Stimulated activated memory B cell treated with anti-CD40 and anti-IgM and Interleukin-4, amounts not matched to agents 10 μg/mL and 1 μg/mL and 100 μg/mL, for 72 hours (primary cell): ENCODE data around the gene C19orf25.
"Not testable (repeated sequence)": the region's sequence is repeated elsewhere in the genome, so short reads cannot be mapped to it uniquely, and the experiment has no call there.

Source experiments
- ATAC-seq: fragments of 150-1000 bp; cut with Tn5 transposase; 2 replicates; pipeline ENCODE4 v1.10.0; 2021
- H3K27ac Mint-ChIP-seq: one replicate; pipeline ENCODE4 v1.8.0; 2022; ENCODE audit warnings: mild to moderate bottlenecking, mixed read lengths
- H3K27me3 Mint-ChIP-seq: one replicate; pipeline ENCODE4 v1.8.0; 2022; ENCODE audit warnings: mixed read lengths
- H3K36me3 Mint-ChIP-seq: one replicate; pipeline ENCODE4 v1.8.0; 2022; ENCODE audit warnings: mixed read lengths
- H3K4me1 Mint-ChIP-seq: one replicate; pipeline ENCODE4 v1.8.0; 2022; ENCODE audit warnings: mixed read lengths
- H3K4me3 Mint-ChIP-seq: one replicate; pipeline ENCODE4 v1.8.0; 2022; ENCODE audit warnings: mild to moderate bottlenecking, moderate library complexity, mixed read lengths
- H3K9me3 Mint-ChIP-seq: one replicate; pipeline ENCODE4 v1.8.0; 2022; ENCODE audit warnings: mixed read lengths

C19orf25 gene

DNA sequence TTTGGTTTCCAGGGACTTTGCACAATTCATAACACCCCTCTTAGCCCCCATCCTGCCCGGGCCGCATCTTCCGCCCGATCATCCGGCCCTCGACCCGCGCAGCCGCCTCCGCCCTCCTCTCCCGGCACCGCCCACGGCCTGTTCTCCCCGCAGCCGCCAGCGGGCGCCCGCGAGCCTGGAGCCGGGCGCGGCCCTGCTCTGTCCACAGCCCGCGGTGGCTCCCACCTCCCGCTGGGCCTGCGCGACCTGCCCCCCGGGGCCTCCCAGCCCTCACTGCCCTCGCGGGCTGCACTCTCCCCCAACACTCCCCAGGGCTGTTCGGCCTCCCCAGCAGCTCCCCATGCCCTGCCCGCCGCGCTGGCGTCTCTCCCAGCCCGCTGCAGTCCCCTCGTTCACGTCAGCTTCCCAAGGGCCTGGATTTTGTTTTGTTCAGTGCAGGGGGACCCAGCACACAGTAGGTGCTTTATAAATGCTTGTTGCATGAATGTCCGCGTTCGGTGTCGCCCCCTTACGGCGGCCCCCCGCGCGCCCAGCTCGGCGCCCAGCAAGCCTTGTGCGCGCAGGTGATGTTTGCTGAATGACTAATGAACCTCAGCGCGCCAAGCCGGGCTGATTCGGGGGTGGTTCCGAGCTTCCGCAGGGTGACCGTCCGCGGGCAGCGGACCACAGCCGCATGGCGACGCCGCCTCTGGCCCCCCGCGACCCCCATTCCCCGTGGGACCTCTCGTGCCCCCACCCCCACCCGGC lies 33.7 kb downstream of the C19orf25 start:
- Mint-ChIP-seq H3K4me1 (peaks cover 50% of the 10 kb centered on the region), H3K36me3 (peaks cover 26% of the 10 kb centered on the region), H3K27me3 (peaks cover 33% of the 10 kb centered on the region), H3K27ac (peak overlapping the region; percentile 58), H3K4me3 (peak overlapping the region; percentile 76), H3K9me3 (no peaks in the 10 kb centered on the region)
- ATAC-seq = peak; percentile 91

DNA sequence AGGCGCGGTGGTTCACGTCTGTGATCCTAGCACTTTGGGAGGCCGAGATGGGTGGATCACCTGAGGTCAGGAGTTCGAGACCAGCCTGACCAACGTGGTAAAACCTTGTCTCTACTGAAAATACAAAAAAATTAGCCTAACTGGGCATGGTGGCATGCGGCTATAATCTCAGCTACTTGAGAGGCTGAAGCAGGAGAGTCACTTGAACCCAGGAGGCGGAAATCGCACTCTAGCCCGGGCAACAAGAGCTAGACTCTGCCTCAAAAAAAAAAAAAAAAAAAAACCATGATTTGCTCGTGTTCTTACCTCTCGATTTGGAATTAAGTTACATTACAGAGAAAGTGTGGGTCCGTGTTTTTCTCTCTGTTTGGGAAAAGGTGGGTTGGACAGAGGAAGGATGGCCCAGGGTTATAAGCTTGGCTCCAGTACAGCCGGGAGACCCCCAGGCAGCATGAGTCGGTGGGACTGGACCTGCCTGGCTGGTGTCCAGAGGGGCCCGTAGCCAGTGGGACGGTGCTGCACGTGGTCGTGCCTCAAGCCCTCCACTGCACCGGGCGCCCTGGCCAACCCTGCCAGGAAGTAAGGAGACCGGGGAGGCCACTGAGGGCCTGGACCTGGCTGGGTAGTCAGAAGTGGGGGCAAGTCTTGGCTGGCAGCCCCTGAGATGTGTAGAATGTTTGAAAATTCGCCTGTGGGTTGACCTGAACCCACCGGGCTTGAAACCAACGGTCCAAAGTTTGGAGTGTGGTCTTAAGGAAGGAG lies 37.2 kb downstream of the C19orf25 start:
- H3K4me1 Mint-ChIP-seq = peaks cover 52% of the 10 kb centered on the region
- H3K4me3 Mint-ChIP-seq = no peak overlapping the region

DNA sequence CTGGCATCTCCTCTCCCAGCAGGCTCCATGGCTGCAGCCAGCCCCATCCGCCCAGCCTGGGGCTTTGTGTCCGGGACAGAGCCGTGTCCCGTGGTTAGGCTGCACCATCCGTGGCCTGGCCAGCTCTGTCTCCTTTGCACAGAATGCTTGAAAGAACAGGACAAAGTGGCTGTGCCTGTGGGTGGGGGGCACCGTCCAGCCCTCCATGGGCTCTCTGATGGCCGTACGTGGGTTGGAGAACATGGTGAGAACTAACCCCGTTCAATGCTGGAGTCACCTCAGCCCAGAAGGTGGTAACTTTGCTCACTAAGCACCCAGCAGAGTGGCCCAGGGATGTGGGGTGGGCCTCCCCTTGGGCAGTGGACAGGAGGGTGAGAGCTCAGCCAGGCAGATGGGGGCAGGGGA lies 38.0 kb downstream of the C19orf25 start:
- no peaks in the 10 kb centered on the region for H3K9me3 Mint-ChIP-seq
- H3K27me3 Mint-ChIP-seq = no peaks in the 10 kb centered on the region
- peak overlapping the region; percentile 98 for H3K4me3 Mint-ChIP-seq
- ATAC-seq = no peak
- H3K27ac Mint-ChIP-seq = peak overlapping the region; percentile 97
- peaks cover 43% of the 10 kb centered on the region for H3K36me3 Mint-ChIP-seq
- H3K4me1 Mint-ChIP-seq = peaks cover 52% of the 10 kb centered on the region

More for the DNA sequence above, 37.2 kb downstream of the C19orf25 start:
- Mint-ChIP-seq H3K36me3 (peaks cover 43% of the 10 kb centered on the region), H3K27me3 (peaks cover 2% of the 10 kb centered on the region), H3K9me3 (no peaks in the 10 kb centered on the region), H3K27ac (no peak overlapping the region)
- no peak for ATAC-seq

DNA sequence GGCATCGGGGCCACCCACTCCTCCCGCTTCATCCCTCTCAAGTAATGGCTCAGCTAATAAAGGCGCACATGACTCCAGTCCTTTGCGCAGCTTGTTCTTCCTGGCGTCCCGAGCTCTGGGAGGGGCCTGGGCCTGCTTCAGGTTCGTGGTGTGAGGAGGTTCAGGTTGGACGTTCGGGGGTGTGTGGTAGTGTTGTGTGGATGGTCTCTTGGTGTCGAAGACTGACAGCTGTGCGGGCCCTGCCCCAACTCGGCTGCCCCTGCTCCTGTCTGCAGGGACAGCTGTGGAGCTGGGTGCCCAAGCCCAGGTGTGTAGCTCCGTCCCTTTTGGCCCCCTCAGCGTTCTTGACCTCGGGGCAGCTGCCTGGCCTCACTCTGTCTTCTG lies 38.6 kb downstream of the C19orf25 start:
- Mint-ChIP-seq H3K4me3 (peak overlapping the region; percentile 98), H3K36me3 (peaks cover 45% of the 10 kb centered on the region), H3K27ac (peak overlapping the region; percentile 97), H3K9me3 (no peaks in the 10 kb centered on the region), H3K27me3 (no peaks in the 10 kb centered on the region), H3K4me1 (peaks cover 49% of the 10 kb centered on the region)
- no peak for ATAC-seq

DNA sequence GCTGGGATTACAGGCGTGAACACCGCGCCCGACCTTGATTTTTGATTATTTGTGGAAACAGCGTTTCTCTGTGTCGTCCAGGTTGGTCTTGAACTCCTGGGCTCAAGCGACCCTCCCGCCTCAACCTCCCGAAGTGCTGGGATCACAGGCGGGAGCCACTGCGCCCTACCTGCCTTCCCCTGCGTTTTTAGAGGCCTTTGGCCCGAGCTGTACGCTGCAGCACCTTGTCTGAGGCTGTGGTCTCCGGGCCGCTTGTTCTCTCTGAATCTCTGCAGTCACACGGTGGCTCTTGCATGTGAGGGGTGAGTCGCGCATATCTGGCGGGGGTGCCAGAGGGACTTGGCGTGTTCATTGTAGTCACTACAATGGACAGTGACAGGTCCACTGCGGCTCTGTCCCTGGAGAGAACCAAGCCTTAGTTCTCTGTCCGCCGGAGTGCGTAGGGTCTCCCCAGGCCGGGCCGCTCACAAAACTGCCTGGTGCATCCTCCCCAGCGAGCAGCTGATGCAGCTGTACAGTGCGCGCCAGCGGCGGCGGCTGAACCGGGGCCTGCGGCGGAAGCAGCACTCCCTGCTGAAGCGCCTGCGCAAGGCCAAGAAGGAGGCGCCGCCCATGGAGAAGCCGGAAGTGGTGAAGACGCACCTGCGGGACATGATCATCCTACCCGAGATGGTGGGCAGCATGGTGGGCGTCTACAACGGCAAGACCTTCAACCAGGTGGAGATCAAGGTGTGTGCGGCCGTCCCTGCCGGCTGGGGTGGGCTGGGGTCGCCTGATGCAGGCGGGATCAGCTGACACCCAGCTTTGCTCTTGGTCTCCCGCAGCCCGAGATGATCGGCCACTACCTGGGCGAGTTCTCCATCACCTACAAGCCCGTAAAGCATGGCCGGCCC lies 39.2 kb downstream of the C19orf25 start:
- H3K9me3 Mint-ChIP-seq, H3K27me3 Mint-ChIP-seq, ATAC-seq: not testable (repeated sequence)
- Mint-ChIP-seq H3K4me1 (peaks cover 42% of the 10 kb centered on the region), H3K36me3 (peaks cover 48% of the 10 kb centered on the region), H3K27ac (peak overlapping the region; percentile 97), H3K4me3 (peak overlapping the region; percentile 98)

DNA sequence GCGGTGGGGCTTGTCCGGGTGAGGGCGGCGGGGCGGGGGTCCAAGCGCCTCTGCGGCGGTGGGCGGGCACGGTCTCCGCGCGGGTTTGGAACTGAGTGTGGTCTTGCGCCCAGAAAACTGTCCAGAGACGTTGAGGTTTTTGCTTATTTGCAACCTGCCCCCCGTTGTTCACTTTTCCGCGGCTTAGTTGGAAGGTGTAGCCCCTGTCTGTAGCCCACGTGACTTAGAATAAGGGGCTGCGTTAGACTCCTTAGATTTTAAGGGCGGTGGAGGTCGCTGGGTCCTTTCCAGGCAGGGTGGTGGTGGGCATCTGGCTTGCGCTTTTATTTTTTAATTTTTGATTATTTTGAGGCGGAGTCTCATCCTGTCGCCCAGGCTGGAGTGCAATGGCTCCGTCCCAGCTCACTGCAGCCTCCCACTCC lies 40.1 kb downstream of the C19orf25 start:
- peak overlapping the region; percentile 97 for H3K27ac Mint-ChIP-seq
- peaks cover 48% of the 10 kb centered on the region for H3K36me3 Mint-ChIP-seq
- peak overlapping the region; percentile 98 for H3K4me3 Mint-ChIP-seq
- no peaks in the 10 kb centered on the region for H3K27me3 Mint-ChIP-seq
- H3K4me1 Mint-ChIP-seq = peaks cover 38% of the 10 kb centered on the region
- no peak for ATAC-seq
- H3K9me3 Mint-ChIP-seq = no peaks in the 10 kb centered on the region

DNA sequence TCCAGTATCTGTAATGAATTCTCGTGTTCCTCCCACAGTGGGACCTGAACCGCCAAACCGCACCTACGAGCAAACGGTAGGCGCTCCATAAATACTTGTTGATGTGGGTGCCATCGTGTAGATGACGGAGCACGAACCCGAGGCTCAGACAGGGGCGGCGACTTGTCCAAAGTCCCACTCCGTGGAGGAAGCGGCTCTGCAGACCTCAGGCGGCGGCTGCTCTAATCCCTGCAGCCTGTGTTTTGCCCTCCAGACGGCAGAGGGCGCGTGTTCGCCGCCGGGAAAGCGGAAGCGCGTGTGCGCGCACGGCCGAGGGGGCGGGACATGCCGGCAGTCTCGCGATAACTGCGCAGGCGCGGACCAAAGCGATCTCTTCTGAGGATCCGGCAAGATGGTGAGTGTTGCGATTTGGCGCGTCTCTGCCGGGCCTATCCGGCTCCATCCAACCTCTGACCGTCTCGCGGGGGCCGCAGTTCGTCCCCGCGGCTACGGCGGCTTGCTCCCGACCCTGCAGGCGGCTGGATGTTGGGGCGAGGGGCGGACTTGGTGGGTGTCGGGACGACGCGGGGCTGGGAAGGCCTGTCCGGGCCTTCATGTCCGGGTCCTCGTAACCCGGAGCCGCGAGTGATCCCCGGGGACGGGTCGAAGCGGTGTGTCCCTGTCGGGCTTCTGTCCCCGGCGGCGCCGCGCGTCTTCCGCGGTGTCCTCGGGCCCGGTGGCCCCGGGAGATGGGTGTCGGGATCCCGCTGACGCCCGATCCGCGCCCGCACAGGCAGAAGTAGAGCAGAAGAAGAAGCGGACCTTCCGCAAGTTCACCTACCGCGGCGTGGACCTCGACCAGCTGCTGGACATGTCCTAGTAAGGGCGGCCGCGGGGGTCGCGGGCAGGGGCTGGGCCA lies 40.7 kb downstream of the C19orf25 start, which contains the start of gene RPS15:
RPS15 (plus strand) TSS at position 362 of the 898 bp plus-strand sequence; CDS start at position 392, 30 bp downstream.
- Mint-ChIP-seq H3K27ac (peak within 1 kb of the TSS; percentile 97), H3K9me3 (no peaks in the 10 kb centered on the region), H3K4me3 (peak within 1 kb of the TSS; percentile 98), H3K27me3 (no peaks in the 10 kb centered on the region), H3K4me1 (peaks cover 38% of the 10 kb centered on the region), H3K36me3 (peaks cover 48% of the 10 kb centered on the region)
- peak; percentile 93 for ATAC-seq

DNA sequence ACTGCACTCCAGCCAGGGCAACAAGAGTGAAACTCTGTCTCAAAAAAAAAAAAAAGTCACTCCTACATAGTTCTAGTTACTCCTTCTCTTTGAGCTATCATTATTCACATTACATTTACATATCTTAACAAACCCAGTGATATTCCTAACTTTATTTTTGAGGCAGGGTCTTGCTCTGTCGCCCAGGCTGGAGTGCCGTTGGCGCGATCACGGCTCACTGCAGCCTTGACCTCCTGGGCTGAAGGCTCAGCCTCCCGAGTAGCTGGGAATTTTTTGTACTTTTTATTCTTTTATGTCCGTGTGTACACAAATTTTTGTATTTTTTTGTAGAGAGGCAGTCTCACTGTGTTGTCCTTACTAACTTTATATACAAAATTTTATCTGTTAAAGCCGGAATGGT lies 41.4 kb downstream of the C19orf25 start:
- Mint-ChIP-seq H3K27ac (peak overlapping the region; percentile 97), H3K27me3 (no peaks in the 10 kb centered on the region), H3K36me3 (peaks cover 46% of the 10 kb centered on the region), H3K4me1 (peaks cover 35% of the 10 kb centered on the region), H3K9me3 (no peaks in the 10 kb centered on the region), H3K4me3 (no peak overlapping the region)
- no peak for ATAC-seq

DNA sequence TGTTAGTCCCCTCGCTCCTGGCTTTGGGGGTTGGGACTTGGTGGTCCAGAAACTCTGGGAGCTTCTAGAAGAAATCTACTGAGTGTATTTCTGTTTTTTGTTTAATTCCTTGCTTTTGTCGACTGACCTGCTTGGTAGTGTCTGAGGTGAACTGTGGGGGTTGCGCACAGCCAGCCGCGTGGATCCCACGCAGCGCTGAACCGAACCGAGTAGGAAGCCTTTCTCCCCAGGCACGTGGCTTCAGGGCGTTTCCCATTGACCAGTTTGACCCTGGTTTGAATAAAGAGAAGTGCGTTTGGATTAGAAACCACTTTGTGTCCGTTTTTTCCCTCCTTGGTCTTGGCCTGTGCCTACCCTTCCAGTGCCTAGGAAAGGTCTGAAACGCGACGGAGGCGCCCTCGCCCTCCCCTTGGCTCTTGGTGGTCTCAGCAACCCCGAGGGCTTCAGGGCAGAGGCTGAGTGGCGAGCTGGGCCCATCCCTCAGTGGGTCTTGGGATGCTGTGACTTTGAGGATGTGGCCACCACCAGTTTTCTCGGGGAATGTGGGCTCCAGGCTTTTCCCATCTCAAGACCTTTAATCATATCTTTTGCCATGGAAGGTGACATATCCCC lies 43.5 kb downstream of the C19orf25 start:
- H3K27ac Mint-ChIP-seq = no peak overlapping the region

DNA sequence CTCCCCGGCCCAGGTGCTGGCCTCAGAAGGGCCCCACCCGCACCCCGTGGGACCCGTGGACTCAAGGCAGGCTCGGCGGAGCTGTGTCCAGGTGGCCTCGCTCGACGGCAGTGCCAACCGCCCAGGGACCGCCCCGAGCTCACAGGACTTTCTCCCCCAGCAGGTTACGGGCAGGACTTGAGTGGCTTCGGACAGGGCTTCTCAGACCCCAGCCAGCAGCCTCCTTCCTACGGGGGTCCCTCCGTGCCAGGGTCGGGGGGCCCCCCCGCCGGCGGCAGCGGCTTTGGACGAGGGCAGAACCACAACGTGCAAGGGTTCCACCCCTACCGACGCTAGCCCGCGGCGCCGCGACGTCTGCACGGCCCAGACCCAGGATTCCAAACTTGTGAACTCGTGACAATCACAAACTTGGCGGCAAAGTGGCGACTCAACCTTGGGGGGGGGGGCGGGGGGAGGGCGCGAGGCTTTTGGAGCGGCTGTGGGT lies 44.4 kb downstream of the C19orf25 start:
- Mint-ChIP-seq H3K27me3 (no peaks in the 10 kb centered on the region), H3K36me3 (peaks cover 31% of the 10 kb centered on the region), H3K4me3 (no peak overlapping the region), H3K4me1 (peaks cover 8% of the 10 kb centered on the region), H3K27ac (no peak overlapping the region), H3K9me3 (no peaks in the 10 kb centered on the region)
- ATAC-seq = no peak

More for the DNA sequence above, 43.5 kb downstream of the C19orf25 start:
- Mint-ChIP-seq H3K4me1 (peaks cover 17% of the 10 kb centered on the region), H3K27me3 (no peaks in the 10 kb centered on the region), H3K9me3 (no peaks in the 10 kb centered on the region), H3K36me3 (peaks cover 35% of the 10 kb centered on the region), H3K4me3 (no peak overlapping the region)
- ATAC-seq = no peak

DNA sequence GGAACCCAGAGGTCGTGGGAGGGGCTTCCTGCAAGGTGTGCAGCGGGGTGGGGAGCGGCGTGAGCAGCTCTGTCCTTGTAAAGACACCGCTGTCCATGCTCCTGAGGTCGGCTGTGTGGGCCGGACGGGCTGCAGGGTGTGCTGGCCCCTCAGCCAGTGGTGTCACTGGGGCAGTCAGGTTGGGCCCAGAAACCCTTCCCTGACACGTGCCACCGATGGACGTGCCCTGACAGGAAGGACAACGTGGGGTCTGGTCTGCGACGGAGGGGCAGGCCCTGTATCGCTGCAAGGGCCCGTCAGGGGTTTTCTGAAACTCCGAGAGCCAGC lies 45.0 kb downstream of the C19orf25 start:
- Mint-ChIP-seq H3K9me3 (no peaks in the 10 kb centered on the region), H3K4me1 (peaks cover 5% of the 10 kb centered on the region), H3K27ac (no peak overlapping the region), H3K4me3 (no peak overlapping the region), H3K27me3 (no peaks in the 10 kb centered on the region), H3K36me3 (peaks cover 29% of the 10 kb centered on the region)
- ATAC-seq = no peak

DNA sequence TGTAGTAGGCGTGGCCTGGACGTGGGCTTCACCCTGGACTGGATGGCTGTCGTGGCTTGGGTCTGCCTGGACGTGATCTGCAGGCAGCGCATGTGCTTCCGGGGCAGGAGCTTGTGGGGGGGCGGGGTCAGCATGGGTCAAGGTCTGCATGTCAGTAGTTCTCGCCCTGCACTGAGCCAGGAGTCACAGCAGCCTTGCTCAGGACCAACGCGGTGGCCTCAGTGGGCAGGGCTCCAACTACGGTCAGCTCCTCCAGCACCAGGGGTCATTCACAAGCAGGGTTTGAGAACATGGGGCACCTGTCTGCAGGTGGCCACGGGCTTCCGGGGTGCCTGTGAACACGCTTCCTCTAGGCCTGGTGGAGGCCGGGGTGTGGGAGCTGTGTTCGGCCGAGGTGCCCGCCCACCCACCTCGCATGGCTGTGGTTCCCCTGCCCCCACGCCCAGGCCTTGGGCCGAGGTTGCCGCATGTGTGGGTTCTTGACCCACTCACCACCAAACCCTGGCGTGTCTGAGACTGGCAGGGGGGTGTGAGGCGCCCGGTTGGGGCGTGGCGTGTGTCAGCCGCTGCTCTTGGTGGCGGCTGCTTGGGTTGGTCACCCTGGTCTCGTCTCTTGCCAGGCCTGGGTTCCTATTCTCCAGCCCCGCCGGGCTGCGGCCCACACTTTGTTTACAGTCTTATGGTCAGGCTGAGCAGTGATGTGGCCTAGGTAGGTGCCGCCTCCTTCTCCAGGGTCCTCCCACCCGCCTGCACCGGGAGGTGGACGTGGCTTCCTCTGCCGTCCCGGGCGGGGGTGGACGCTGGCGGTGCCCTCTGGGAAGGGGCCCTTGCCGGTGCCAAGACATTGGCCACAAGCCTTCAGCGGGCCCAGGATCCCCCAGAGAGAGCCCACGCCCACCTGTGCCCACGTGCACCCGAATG lies 45.6 kb downstream of the C19orf25 start:
- H3K4me1 Mint-ChIP-seq = peaks cover 5% of the 10 kb centered on the region
- no peaks in the 10 kb centered on the region for H3K9me3 Mint-ChIP-seq
- ATAC-seq = no peak
- no peaks in the 10 kb centered on the region for H3K27me3 Mint-ChIP-seq
- H3K4me3 Mint-ChIP-seq = no peak overlapping the region
- H3K36me3 Mint-ChIP-seq = peaks cover 27% of the 10 kb centered on the region
- H3K27ac Mint-ChIP-seq = no peak overlapping the region

DNA sequence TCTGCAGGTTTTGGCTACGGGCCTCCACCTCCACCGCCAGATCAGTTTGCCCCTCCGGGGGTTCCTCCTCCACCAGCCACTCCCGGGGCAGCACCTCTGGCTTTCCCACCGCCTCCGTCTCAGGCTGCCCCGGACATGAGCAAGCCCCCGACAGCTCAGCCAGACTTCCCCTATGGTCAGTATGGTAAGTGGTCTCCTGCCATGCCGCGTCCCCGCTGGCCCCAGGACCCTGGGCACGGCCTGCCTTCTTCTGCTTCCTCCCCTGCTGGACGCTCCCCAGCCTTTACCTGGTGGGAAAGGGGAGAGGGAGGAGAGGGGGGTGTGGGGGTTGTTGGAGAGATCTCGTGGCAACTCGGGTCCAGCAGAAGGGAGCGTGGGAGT lies 46.5 kb downstream of the C19orf25 start:
- no peak for ATAC-seq
- Mint-ChIP-seq H3K36me3 (peaks cover 24% of the 10 kb centered on the region), H3K27ac (no peak overlapping the region), H3K4me1 (no peaks in the 10 kb centered on the region), H3K4me3 (no peak overlapping the region), H3K27me3 (no peaks in the 10 kb centered on the region), H3K9me3 (no peaks in the 10 kb centered on the region)
